ENCODE results near the gene ARMC9. TPM values are rescaled to one million over a fixed set of nuclear protein-coding genes. Genes with fewer than 3 reads are reported as not detected.

Gene ARMC9
- polyA plus RNA-seq, 4 donors: 0.67 to 10.6 (median 3.5) TPM

DNA sequence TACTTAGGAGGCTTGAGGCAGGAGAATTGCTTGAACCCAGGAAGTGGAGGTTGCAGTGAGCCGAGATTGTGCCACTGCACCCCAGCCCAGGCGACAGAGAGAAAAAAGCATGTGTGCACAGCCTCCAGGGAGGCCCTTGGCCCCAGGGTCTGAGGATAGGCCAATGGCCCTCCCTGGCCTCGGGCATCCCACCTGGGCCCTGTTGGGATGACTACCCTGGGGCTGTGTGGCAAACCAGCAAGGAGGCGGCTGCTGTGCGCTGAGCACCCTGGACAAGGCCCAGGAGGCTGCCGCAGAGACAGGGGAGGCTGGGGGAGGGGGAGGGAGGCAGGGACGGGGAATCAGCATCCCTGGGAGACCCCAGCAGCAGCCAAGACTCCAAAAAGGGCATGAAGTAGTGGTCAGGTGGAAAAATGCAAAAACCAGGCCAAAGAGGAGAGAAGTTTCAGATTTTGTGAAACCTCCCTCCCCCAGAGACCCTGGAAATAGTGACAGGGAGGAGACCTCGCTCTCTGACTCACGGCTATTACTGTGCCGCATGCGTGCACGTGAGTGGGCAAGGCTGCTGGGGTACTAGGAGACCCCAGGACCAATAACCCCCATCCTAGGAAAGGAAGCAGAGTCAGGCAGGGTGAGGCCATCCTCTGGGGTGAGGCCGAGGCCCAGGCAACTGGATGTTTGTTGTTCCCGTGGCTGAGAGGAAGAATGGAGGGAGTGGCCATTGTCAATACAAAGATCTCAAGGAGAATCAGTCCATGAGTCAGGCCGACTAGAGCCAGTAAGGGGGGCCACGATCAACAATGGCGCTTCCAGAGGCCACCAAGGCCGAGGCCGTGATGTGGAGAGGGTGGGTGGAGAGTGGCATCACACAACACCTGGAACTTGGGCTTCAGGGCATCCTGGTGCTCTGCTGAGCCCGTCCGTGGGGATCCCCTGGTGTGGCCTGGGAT is 181.1 kb downstream of the ARMC9 start:
- no peak overlapping the region for H3K4me3 ChIP-seq (ENCODE audit: low read depth in 1 of 3, low read length in 3 of 3)
- no peaks in the 10 kb centered on the region for H3K36me3 ChIP-seq (ENCODE audit: control insufficient read depth in 3 of 3, insufficient read depth in 2 of 3, low read depth in 1 of 3, low read length in 3 of 3)
- peaks cover 0 to 17% (median 4%) of the 10 kb centered on the region in 3 donors for H3K4me1 ChIP-seq (ENCODE audit: control insufficient read depth in 3 of 3, insufficient read depth in 2 of 3, low read depth in 1 of 3, low read length in 2 of 3)
- DNase-seq: peak; percentile 61 to 68
- no peak for FAIRE-seq
- no peaks in the 10 kb centered on the region for H3K27me3 ChIP-seq (ENCODE audit: control insufficient read depth in 3 of 3, insufficient read depth in 3 of 3, low read length in 3 of 3)
- 69 to 78% (median 78%) methylated on average over 19 to 21 of the region's 21 CpGs for WGBS, 3 donors
- H3K27ac ChIP-seq (ENCODE audit: low read depth in 1 of 3, low read length in 2 of 3): no peak overlapping the region
- peaks cover 0 to 1% of the 10 kb centered on the region in 2 donors for H3K9me3 ChIP-seq (ENCODE audit: control insufficient read depth in 2 of 2, insufficient read depth in 1 of 2, low read depth in 1 of 2, low read length in 1 of 2)

DNA sequence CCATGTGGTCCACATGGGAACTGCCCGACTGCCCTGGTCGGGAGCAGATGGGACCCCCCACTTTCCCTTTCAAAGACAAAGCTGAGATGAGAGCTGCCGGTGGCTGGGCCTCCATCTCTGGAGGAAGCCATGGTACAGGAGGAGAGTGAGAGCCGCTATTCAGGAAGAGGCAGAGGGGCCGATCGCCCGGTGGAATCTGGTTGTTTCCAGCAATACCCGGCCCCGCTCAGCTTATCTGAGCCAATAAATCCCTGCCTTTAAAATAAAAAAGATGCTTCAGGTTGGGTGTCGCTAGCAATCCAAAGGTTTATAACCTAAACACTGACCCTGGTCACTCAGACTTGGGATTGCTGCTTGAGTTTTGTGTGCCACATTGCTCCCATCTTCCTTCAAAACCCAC is 181.9 kb downstream of the ARMC9 start:
- no peak for FAIRE-seq
- Histone ChIP-seq H3K27me3 (ENCODE audit: control insufficient read depth in 3 of 3, insufficient read depth in 3 of 3, low read length in 3 of 3) (no peaks in the 10 kb centered on the region), H3K36me3 (ENCODE audit: control insufficient read depth in 3 of 3, insufficient read depth in 2 of 3, low read depth in 1 of 3, low read length in 3 of 3) (no peaks in the 10 kb centered on the region), H3K4me3 (ENCODE audit: low read depth in 1 of 3, low read length in 3 of 3) (no peak overlapping the region), H3K27ac (ENCODE audit: low read depth in 1 of 3, low read length in 2 of 3) (no peak overlapping the region), H3K4me1 (ENCODE audit: control insufficient read depth in 3 of 3, insufficient read depth in 2 of 3, low read depth in 1 of 3, low read length in 2 of 3) (peaks cover 0 to 17% (median 4%) of the 10 kb centered on the region in 3 donors), H3K9me3 (ENCODE audit: control insufficient read depth in 2 of 2, insufficient read depth in 1 of 2, low read depth in 1 of 2, low read length in 1 of 2) (peaks cover 0 to 5% of the 10 kb centered on the region in 2 donors)
- WGBS, 3 donors: 85 to 96% (median 94%) methylated on average over 10 of the region's 10 CpGs
- no peak for DNase-seq

DNA sequence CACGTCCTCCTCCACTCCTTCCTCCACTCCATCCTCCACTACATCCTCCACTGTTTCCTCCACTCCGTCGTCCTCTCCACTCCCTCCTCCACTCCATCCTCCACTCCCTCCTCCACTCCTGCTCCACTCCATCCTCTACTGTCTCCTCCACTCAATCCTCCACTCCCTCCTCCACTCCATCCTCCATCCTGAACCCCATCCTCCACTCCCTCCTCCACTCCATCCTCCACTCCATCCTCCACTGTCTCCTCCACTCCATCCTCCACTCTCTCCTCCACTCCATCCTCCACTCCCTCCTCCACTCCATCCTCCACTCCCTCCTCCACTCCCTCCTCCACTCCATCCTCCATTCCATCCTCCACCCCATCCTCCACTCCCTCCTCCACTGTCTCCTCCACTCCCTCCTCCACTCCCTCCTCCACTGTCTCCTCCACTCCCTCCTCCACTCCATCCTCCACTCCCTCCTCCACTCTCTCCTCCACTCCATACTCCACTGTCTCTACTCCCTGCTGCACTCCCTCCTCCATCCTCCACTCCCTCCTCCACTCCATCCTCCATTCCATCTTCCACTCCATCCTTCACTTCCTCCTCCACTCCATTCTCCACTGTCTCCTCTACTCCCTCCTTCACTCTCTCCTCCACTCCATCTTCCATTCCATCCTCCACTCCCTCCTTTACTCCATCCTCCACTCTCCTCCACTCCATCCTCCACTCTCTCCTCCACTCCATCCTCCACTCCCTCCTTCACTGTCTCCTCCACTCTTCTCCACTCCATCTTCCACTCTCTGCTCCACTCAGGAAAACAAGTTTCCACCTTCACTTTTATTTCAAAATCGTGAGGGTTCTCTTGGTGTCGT is 182.8 kb downstream of the ARMC9 start:
- no peaks in the 10 kb centered on the region for H3K36me3 ChIP-seq (ENCODE audit: control insufficient read depth in 3 of 3, insufficient read depth in 2 of 3, low read depth in 1 of 3, low read length in 3 of 3)
- peaks cover 0 to 17% (median 4%) of the 10 kb centered on the region in 3 donors for H3K4me1 ChIP-seq (ENCODE audit: control insufficient read depth in 3 of 3, insufficient read depth in 2 of 3, low read depth in 1 of 3, low read length in 2 of 3)
- 88% methylated on average over 5 of the region's 5 CpGs for WGBS, 3 donors
- no peak overlapping the region for H3K4me3 ChIP-seq (ENCODE audit: low read depth in 1 of 3, low read length in 3 of 3)
- DNase-seq: no peak
- peaks cover 0 to 8% of the 10 kb centered on the region in 2 donors for H3K9me3 ChIP-seq (ENCODE audit: control insufficient read depth in 2 of 2, insufficient read depth in 1 of 2, low read depth in 1 of 2, low read length in 1 of 2)
- no peak overlapping the region for H3K27ac ChIP-seq (ENCODE audit: low read depth in 1 of 3, low read length in 2 of 3)
- FAIRE-seq: no peak
- H3K27me3 ChIP-seq (ENCODE audit: control insufficient read depth in 3 of 3, insufficient read depth in 3 of 3, low read length in 3 of 3): no peaks in the 10 kb centered on the region

DNA sequence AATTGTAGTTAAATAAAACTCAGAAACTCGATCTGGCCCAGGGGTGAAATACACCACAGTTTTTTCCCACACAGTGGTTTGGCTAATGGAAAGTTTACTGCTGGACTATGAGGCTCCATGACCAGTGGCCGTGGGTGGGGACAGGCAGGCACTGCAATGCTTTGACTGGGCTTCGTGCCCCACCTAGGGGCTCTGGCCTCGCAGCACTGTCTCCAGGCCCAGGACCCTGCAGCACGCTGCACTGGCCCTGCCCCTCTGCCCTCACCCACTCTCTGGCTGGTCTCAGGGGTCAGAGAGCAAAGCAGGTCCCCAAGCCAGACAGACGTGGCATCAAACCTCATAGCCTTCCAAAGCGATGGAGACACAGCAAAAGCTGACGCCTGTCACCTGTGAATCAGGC is 183.7 kb downstream of the ARMC9 start:
- Histone ChIP-seq H3K9me3 (ENCODE audit: control insufficient read depth in 2 of 2, insufficient read depth in 1 of 2, low read depth in 1 of 2, low read length in 1 of 2) (peaks cover 0 to 8% of the 10 kb centered on the region in 2 donors), H3K36me3 (ENCODE audit: control insufficient read depth in 3 of 3, insufficient read depth in 2 of 3, low read depth in 1 of 3, low read length in 3 of 3) (no peaks in the 10 kb centered on the region), H3K27me3 (ENCODE audit: control insufficient read depth in 3 of 3, insufficient read depth in 3 of 3, low read length in 3 of 3) (no peaks in the 10 kb centered on the region), H3K4me1 (ENCODE audit: control insufficient read depth in 3 of 3, insufficient read depth in 2 of 3, low read depth in 1 of 3, low read length in 2 of 3) (peaks cover 0 to 17% (median 4%) of the 10 kb centered on the region in 3 donors), H3K4me3 (ENCODE audit: low read depth in 1 of 3, low read length in 3 of 3) (no peak overlapping the region), H3K27ac (ENCODE audit: low read depth in 1 of 3, low read length in 2 of 3) (no peak overlapping the region)
- no peak for DNase-seq
- 88 to 89% (median 88%) methylated on average over 8 of the region's 8 CpGs for WGBS, 3 donors
- no peak for FAIRE-seq

DNA sequence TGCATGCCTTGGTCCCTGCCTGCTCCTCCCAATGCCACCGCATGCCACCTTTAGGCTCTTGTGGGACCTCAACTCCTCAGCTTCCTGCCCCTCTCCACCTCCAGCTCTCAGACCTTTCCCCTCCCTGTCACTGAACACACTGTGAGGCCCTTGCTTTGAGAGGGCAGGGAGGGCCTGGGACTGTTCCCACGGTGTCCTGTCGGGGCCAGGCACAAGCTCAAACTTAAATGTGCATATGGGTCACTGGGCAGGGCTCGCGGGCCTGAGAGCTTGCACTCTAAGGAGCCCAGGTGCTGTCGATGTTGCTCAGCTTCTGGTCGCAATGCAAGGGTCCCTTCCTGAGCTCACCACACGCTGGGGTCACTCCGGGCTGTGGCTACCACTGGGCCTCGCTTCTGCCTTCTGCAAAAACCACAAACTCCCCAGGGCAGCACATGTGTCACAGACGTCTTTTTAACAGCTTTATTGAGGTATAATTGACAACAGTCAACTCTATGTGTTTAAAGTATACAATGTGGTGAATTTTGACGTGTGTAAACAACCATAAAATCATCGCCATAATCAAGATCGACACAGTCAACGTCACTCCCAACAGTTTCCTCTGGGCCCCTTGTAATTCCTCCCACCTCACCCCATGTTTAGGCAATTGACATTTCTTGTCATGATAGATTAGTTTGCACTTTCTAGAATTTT is 185.1 kb downstream of the ARMC9 start:
- H3K27ac ChIP-seq (ENCODE audit: low read depth in 1 of 3, low read length in 2 of 3): peak overlapping the region in 1 of 3 donors; percentile 5
- H3K9me3 ChIP-seq (ENCODE audit: control insufficient read depth in 2 of 2, insufficient read depth in 1 of 2, low read depth in 1 of 2, low read length in 1 of 2): peaks cover 0 to 8% of the 10 kb centered on the region in 2 donors
- peaks cover 0 to 10% (median 0%) of the 10 kb centered on the region in 3 donors for H3K4me1 ChIP-seq (ENCODE audit: control insufficient read depth in 3 of 3, insufficient read depth in 2 of 3, low read depth in 1 of 3, low read length in 2 of 3)
- FAIRE-seq (no peak), DNase-seq (peak; percentile 30 to 73)
- H3K36me3 ChIP-seq (ENCODE audit: control insufficient read depth in 3 of 3, insufficient read depth in 2 of 3, low read depth in 1 of 3, low read length in 3 of 3): no peaks in the 10 kb centered on the region
- 54 to 58% (median 58%) methylated on average over 15 of the region's 15 CpGs for WGBS, 3 donors
- H3K27me3 ChIP-seq (ENCODE audit: control insufficient read depth in 3 of 3, insufficient read depth in 3 of 3, low read length in 3 of 3): no peaks in the 10 kb centered on the region
- no peak overlapping the region for H3K4me3 ChIP-seq (ENCODE audit: low read depth in 1 of 3, low read length in 3 of 3)

DNA sequence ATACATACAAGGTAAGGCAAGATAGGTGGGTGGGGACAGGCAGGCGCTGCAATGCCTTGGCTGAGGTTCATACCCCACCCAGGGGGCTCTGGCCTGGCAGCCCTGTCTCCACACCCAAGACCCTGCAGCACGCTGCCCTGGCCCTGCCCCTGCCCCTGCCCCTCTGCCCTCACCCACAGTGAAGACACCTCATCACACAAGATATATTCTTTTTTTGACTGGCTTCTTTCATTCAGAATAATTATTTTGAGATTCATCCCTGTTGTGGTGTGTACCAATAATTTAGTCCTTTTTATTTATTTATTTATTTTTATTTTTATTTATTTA is 185.6 kb downstream of the ARMC9 start:
- WGBS, 3 donors: 83 to 92% (median 88%) methylated on average over 1 to 2 of the region's 2 CpGs
- H3K27ac ChIP-seq (ENCODE audit: low read depth in 1 of 3, low read length in 2 of 3): peak overlapping the region in 1 of 3 donors; percentile 5
- DNase-seq (no peak), FAIRE-seq (no peak)
- no peaks in the 10 kb centered on the region for H3K36me3 ChIP-seq (ENCODE audit: control insufficient read depth in 3 of 3, insufficient read depth in 2 of 3, low read depth in 1 of 3, low read length in 3 of 3)
- H3K27me3 ChIP-seq (ENCODE audit: control insufficient read depth in 3 of 3, insufficient read depth in 3 of 3, low read length in 3 of 3): no peaks in the 10 kb centered on the region
- peaks cover 0 to 7% (median 0%) of the 10 kb centered on the region in 3 donors for H3K4me1 ChIP-seq (ENCODE audit: control insufficient read depth in 3 of 3, insufficient read depth in 2 of 3, low read depth in 1 of 3, low read length in 2 of 3)
- H3K4me3 ChIP-seq (ENCODE audit: low read depth in 1 of 3, low read length in 3 of 3): no peak overlapping the region
- peaks cover 0 to 8% of the 10 kb centered on the region in 2 donors for H3K9me3 ChIP-seq (ENCODE audit: control insufficient read depth in 2 of 2, insufficient read depth in 1 of 2, low read depth in 1 of 2, low read length in 1 of 2)

DNA sequence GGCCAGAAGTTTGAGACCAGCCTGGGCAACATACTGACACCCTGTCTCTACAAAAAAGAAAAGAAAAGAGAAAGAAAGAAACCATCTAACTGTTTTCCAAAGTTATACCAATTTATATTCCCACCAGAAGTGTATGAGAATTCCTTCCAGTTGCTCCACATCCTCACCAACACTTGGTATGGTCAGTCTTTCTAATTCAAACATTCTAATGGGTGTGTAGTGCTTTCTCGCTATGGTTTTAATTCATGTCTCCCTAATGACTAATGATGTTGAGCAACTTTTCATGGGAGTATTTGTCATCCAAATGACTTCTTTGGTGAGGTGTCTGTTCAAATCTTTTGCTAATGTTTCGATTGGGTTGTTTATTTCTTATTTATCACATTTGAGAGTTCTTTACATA is 186.5 kb downstream of the ARMC9 start:
- no peak for DNase-seq
- H3K36me3 ChIP-seq (ENCODE audit: control insufficient read depth in 3 of 3, insufficient read depth in 2 of 3, low read depth in 1 of 3, low read length in 3 of 3): no peaks in the 10 kb centered on the region
- no peaks in the 10 kb centered on the region for H3K27me3 ChIP-seq (ENCODE audit: control insufficient read depth in 3 of 3, insufficient read depth in 3 of 3, low read length in 3 of 3)
- no peak overlapping the region for H3K4me3 ChIP-seq (ENCODE audit: low read depth in 1 of 3, low read length in 3 of 3)
- peaks cover 0 to 8% of the 10 kb centered on the region in 2 donors for H3K9me3 ChIP-seq (ENCODE audit: control insufficient read depth in 2 of 2, insufficient read depth in 1 of 2, low read depth in 1 of 2, low read length in 1 of 2)
- no peak for FAIRE-seq
- 93 to 99% (median 94%) methylated on average over 2 of the region's 2 CpGs for WGBS, 3 donors
- no peak overlapping the region for H3K27ac ChIP-seq (ENCODE audit: low read depth in 1 of 3, low read length in 2 of 3)
- H3K4me1 ChIP-seq (ENCODE audit: control insufficient read depth in 3 of 3, insufficient read depth in 2 of 3, low read depth in 1 of 3, low read length in 2 of 3): peaks cover 0 to 7% (median 0%) of the 10 kb centered on the region in 3 donors

DNA sequence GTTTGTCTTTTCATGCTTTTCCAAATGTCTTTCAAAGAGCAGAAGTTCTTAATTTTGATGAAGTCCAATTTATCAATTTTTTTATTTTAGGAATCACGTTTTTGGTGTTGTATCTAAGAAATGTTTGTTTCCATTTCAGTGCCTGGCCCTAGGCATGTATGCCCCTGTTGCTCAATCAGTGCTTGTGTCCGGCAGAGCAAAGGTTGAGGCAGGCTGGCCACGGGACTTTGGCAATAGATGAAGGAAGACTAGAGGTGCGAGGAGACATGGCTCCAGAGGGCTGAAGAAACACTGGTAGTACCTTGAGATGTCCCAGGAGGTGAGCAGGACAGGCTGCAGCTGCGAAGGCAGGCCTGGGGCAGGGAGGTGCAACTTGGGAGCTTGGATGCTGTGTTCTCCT is 187.0 kb downstream of the ARMC9 start:
- H3K4me3 ChIP-seq (ENCODE audit: low read depth in 1 of 3, low read length in 3 of 3): no peak overlapping the region
- no peaks in the 10 kb centered on the region for H3K36me3 ChIP-seq (ENCODE audit: control insufficient read depth in 3 of 3, insufficient read depth in 2 of 3, low read depth in 1 of 3, low read length in 3 of 3)
- H3K9me3 ChIP-seq (ENCODE audit: control insufficient read depth in 2 of 2, insufficient read depth in 1 of 2, low read depth in 1 of 2, low read length in 1 of 2): peaks cover 0 to 8% of the 10 kb centered on the region in 2 donors
- no peak for DNase-seq
- no peak overlapping the region for H3K27ac ChIP-seq (ENCODE audit: low read depth in 1 of 3, low read length in 2 of 3)
- WGBS, 3 donors: 81 to 89% (median 86%) methylated on average over 5 of the region's 5 CpGs
- no peak for FAIRE-seq
- H3K27me3 ChIP-seq (ENCODE audit: control insufficient read depth in 3 of 3, insufficient read depth in 3 of 3, low read length in 3 of 3): no peaks in the 10 kb centered on the region
- peaks cover 0 to 7% (median 0%) of the 10 kb centered on the region in 3 donors for H3K4me1 ChIP-seq (ENCODE audit: control insufficient read depth in 3 of 3, insufficient read depth in 2 of 3, low read depth in 1 of 3, low read length in 2 of 3)
